Breast epithelium (tissue), 3 donors: Measurements from ENCODE around the gene ARX.

Experiments
- POLR2A ChIP-seq: fragments of 450-650 bp; IDR thresholded peaks from one replicate; pipeline ENCODE4 v1.6.1; 2016; ENCODE audit warnings: antibody characterized with exemption, mild to moderate bottlenecking, moderate library complexity
- POLR2AphosphoS5 ChIP-seq, 3 donors: sonication (generic); formaldehyde crosslinking; IDR thresholded peaks; one replicate each; pipeline ENCODE4 v1.6.1; 2017; ENCODE audit warnings: antibody characterized with exemption in 3 of 3
- TF ChIP-seq, protein P1 (sequence below), 3 donors: fragments of 450-650 bp; IDR thresholded peaks; one replicate each; pipeline ENCODE4 v1.5.1; 2016 to 2017; ENCODE audit warnings: antibody characterized with exemption in 3 of 3, mild to moderate bottlenecking in 3 of 3, moderate library complexity in 3 of 3

DNA sequence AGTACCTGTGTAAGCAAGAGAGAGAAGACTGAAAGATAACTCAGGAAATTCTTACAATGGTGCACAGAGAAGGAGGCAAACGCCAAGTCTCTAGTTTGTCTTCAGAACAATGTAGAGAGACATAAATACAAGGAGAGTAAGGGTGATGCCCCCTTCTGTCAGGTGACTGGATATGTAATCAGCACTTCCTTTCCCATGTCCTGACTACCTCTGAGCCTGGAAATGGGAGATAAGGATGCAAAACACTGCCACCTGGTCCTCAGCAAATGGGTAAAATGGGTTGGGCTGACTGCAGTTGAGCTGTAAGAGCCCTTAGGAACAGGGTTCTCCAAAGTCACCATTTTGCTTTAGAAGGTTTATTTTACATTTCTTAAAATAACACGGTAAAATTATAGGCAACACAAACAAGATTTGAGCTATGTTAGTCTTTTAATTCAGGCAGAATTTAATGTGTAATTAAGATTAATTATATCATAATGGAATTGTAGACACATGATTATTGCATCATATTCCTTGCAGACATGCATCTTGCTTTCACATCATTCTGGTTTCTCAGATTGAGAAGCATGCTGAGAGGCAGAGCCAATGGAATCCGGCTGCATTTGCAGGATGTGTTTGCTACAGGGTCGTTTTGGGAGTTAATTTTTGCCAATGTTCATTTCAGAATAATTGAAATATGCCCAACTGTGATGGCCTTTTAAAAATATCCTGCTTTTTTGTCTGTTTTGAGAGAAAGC, 37.2 kb upstream of the ARX start:
- TF ChIP-seq, protein P1, sequence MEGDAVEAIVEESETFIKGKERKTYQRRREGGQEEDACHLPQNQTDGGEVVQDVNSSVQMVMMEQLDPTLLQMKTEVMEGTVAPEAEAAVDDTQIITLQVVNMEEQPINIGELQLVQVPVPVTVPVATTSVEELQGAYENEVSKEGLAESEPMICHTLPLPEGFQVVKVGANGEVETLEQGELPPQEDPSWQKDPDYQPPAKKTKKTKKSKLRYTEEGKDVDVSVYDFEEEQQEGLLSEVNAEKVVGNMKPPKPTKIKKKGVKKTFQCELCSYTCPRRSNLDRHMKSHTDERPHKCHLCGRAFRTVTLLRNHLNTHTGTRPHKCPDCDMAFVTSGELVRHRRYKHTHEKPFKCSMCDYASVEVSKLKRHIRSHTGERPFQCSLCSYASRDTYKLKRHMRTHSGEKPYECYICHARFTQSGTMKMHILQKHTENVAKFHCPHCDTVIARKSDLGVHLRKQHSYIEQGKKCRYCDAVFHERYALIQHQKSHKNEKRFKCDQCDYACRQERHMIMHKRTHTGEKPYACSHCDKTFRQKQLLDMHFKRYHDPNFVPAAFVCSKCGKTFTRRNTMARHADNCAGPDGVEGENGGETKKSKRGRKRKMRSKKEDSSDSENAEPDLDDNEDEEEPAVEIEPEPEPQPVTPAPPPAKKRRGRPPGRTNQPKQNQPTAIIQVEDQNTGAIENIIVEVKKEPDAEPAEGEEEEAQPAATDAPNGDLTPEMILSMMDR (IDR thresholded peaks at IDR 0.05), result no peak
- no peak for TF ChIP-seq POLR2A
- TF ChIP-seq POLR2AphosphoS5 (IDR thresholded peaks at IDR 0.05), result no peak
